GM12878 (cell line): Measurements from ENCODE around the gene BCR. TPM values are rescaled to one million over a fixed set of nuclear protein-coding genes. Genes with fewer than 3 reads are reported as not detected.
A peak's percentile ranks its signal among the peaks of the same experiment; 100 is the strongest.

Source experiments
- ATAC-seq: fragments of 200-7000 bp; cut with Tn5 transposase; 3 replicates; pipeline ENCODE4 v1.9.1; 2020; ENCODE audit warnings: mild to moderate bottlenecking, moderate library complexity
- BruUV-seq: library from RNA; stranded (reverse); fragments of 400-500 nt; replicated peaks from 2 replicates; lab custom pipeline; 2021; lab: Mats Ljungman, UMichigan
- CTCF ChIA-PET: fragments of 300-600 bp; sonication (Branson Sonifier 250); formaldehyde crosslinking; extraction: SDS; loops from one replicate; lab custom pipeline; 2021; ENCODE audit warnings: inconsistent platforms; lab: Yijun Ruan, JAX
- POLR2A ChIA-PET: fragments of 350-600 bp; formaldehyde crosslinking; extraction: SDS; loops from one replicate; lab custom pipeline; 2021; ENCODE audit warnings: inconsistent platforms; lab: Charles Lee
- RAD21 ChIA-PET: fragments of 300-600 bp; sonication (Branson Sonifier 250); formaldehyde crosslinking; loops from one replicate; lab custom pipeline; 2023; ENCODE audit warnings: antibody characterized with exemption; ENCODE audit not compliant: unreplicated experiment; lab: Charles Lee
- SMC1A ChIA-PET: fragments of 300-600 bp; sonication (Branson Sonifier 250); formaldehyde crosslinking; loops from one replicate; lab custom pipeline; 2023; ENCODE audit not compliant: unreplicated experiment, uncharacterized antibody; lab: Charles Lee
- DNase-seq: peaks from one replicate; pipeline ENCODE4 v3.0.0-alpha.2; 2011; ENCODE audit warnings: low read depth, low spot score
- FAIRE-seq: peaks from 3 replicates; lab custom pipeline; 2011; peaks lifted over from hg19 to GRCh38; lab: Jason Lieb, UNC
- H2AFZ ChIP-seq: 2 replicates; pipeline ENCODE4 v1.6.0; 2011; ENCODE audit warnings: low read depth, low read length, control low read depth; ENCODE audit not compliant: control insufficient read depth
- H3K27ac ChIP-seq: 2 replicates; pipeline ENCODE4 v1.5.1; 2011; ENCODE audit warnings: control low read depth; ENCODE audit not compliant: control insufficient read depth, insufficient read depth
- H3K27me3 ChIP-seq, 2 experiments: replicated peaks in 1 of 2; 2 replicates each; pipeline versions ENCODE4 v1.6.0 to v1.6.1; 2011; ENCODE audit warnings: low read length in 1 of 2; ENCODE audit not compliant: control insufficient read depth in 2 of 2, insufficient read depth in 2 of 2
- H3K36me3 ChIP-seq, 2 experiments: 2 replicates each; pipeline ENCODE4 v1.5.1; 2011; ENCODE audit warnings: low read length in 1 of 2; ENCODE audit not compliant: control insufficient read depth in 2 of 2, insufficient read depth in 2 of 2
- H3K4me1 ChIP-seq: 2 replicates; pipeline ENCODE4 v1.6.1; 2011; ENCODE audit warnings: mild to moderate bottlenecking, low read length, moderate library complexity, mixed read lengths; ENCODE audit not compliant: control insufficient read depth, insufficient read depth
- H3K4me2 ChIP-seq: 2 replicates; pipeline ENCODE4 v1.6.0; 2011; ENCODE audit warnings: control low read depth; ENCODE audit not compliant: control insufficient read depth, insufficient read depth
- H3K4me3 ChIP-seq: fragments of 200-600 bp; sonication (generic); 2 replicates; pipeline ENCODE4 v1.5.1; 2016
- H3K79me2 ChIP-seq: 2 replicates; pipeline ENCODE4 v1.6.0; 2011; ENCODE audit warnings: low read length; ENCODE audit not compliant: control insufficient read depth, insufficient read depth
- H3K9ac ChIP-seq: 2 replicates; pipeline ENCODE4 v1.8.0; 2011; ENCODE audit warnings: low read length, control low read depth, mixed read lengths; ENCODE audit not compliant: control insufficient read depth, insufficient read depth
- H3K9me3 ChIP-seq: replicated peaks from 3 replicates; pipeline ENCODE4 v1.5.1; 2011; ENCODE audit warnings: mild to moderate bottlenecking, low read length; ENCODE audit not compliant: control insufficient read depth, insufficient read depth
- H4K20me1 ChIP-seq: 2 replicates; pipeline ENCODE4 v1.6.0; 2011; ENCODE audit not compliant: control insufficient read depth, insufficient read depth
- HDAC2 ChIP-seq: fragments of 200-600 bp; sonication (generic); IDR thresholded peaks from 2 replicates; pipeline ENCODE4 v1.6.1; 2017
- MTA3 ChIP-seq: IDR thresholded peaks from 2 replicates; pipeline ENCODE4 v1.6.1; 2012; ENCODE audit warnings: low read length, inconsistent platforms, borderline replicate concordance
- NR2C2 ChIP-seq: IDR thresholded peaks from 2 replicates; pipeline ENCODE4 v1.6.1; 2011; ENCODE audit warnings: borderline replicate concordance, low read depth; ENCODE audit not compliant: control insufficient read depth, insufficient read length
- POLR2A ChIP-seq: IDR thresholded peaks from 2 replicates; pipeline ENCODE4 v1.6.1; 2011; ENCODE audit warnings: low read depth, mild to moderate bottlenecking, low read length
- RELB ChIP-seq: fragments of 450-650 bp; IDR thresholded peaks from 2 replicates; pipeline ENCODE4 v1.6.1; 2017; ENCODE audit warnings: low read depth, mild to moderate bottlenecking, moderate library complexity
- SKIL ChIP-seq: fragments of 450-650 bp; IDR thresholded peaks from 2 replicates; pipeline ENCODE4 v1.6.1; 2017; ENCODE audit warnings: mild to moderate bottlenecking, low read depth, inconsistent platforms; ENCODE audit not compliant: poor library complexity, severe bottlenecking
- TCF7 ChIP-seq: IDR thresholded peaks from 2 replicates; pipeline ENCODE4 v1.6.1; 2014; ENCODE audit warnings: antibody characterized with exemption, borderline replicate concordance
- WGBS: methylation state at CpG from one replicate; pipeline ENCODE4 v1.1.6; 2016; ENCODE audit warnings: low lambda C conversion rate; ENCODE audit not compliant: insufficient replicate concordance, insufficient coverage; ENCODE audit errors: missing lambda C conversion rate; 5-methylcytosine and 5-hydroxymethylcytosine counted together
- in situ Hi-C: fragments of 300-500 bp; cut with MboI; formaldehyde crosslinking; loops from 9 replicates; pipeline ENCODE4 v1.14.3; 2018; ENCODE audit warnings: mixed read lengths
- intact Hi-C: fragments of 100-400 bp; cut with micrococcal nuclease; formaldehyde crosslinking; loops from one replicate; pipeline ENCODE4 v1.14.2; 2022; ENCODE audit not compliant: unreplicated experiment
- polyA plus RNA-seq, 11 experiments: library from polyadenylated mRNA; depleted of rRNA in 4 of 11; unstranded in 6 of 11; stranded (reverse) in 5 of 11; fragments of >200 nt; fragmentation: Nextera tagmentation in 4 of 11; fragmentation: Illumina TruSeq in 1 of 11; extraction: Ambion mirVana in 4 of 11; extraction: Trizol in 1 of 11; gene quantifications; 1 replicate in 1 of 11; 2 replicates in 10 of 11; pipeline versions ENCODE4 v1.2.1 to v1.2.3, GENCODE V29; 2011 to 2016; ENCODE audit warnings: inconsistent platforms in 2 of 11, missing spikeins in 2 of 11, low read depth in 1 of 11
- total RNA-seq, 4 experiments: library from RNA; depleted of rRNA in 3 of 4; stranded (reverse); fragments of >200 nt in 3 of 4; fragmentation: Illumina TruSeq in 1 of 4; extraction: Trizol in 1 of 4; gene quantifications; 2 replicates each; pipeline versions ENCODE4 v1.2.1 to v1.2.3, GENCODE V29; 2013 to 2021

BCR gene
- total and polyA plus RNA-seq, 10 of the 15 experiments (the other 5 are each of a cell fraction or from before 2014, with no cell fraction given) = 1.7 to 64.7 (median 18.4) TPM

- H3K79me2 ChIP-seq = no peaks in the 10 kb centered on the region
- TF ChIP-seq RELB (no peak), HDAC2 (no peak), NR2C2 (no peak), TCF7 (no peak), MTA3 (no peak), SKIL (no peak), POLR2A (no peak)
- H3K36me3 ChIP-seq = no peaks in the 10 kb centered on the region
- no peaks in the 10 kb centered on the region for H3K9me3 ChIP-seq
- ChIA-PET RAD21 (interaction anchor here (1.1 to 2.0 kb wide), 4 partner anchors 9 to 135 kb away, joined by 4 to 6 read pairs (median 5); no protein-coding TSS in a partner anchor), CTCF (interaction anchor here (0.6 to 2.0 kb wide), 5 partner anchors 11 to 187 kb away, joined by 3 to 10 read pairs (median 4); partner anchors contain the start of gene BCR), POLR2A (interaction anchor here (0.6 to 3.2 kb wide), 3 partner anchors 10 to 237 kb away, joined by 3 to 9 read pairs (median 5); no protein-coding TSS in a partner anchor), SMC1A (interaction anchor here (0.6 to 1.4 kb wide), 5 partner anchors 11 to 140 kb away, joined by 3 to 5 read pairs (median 3); no protein-coding TSS in a partner anchor)
- H3K27ac ChIP-seq = no peak overlapping the region
- FAIRE-seq (peak; percentile 31), ATAC-seq (no peak), DNase-seq (no peak)
- no peak overlapping the region for H2AFZ ChIP-seq
- peaks cover 26% of the 10 kb centered on the region for H3K4me1 ChIP-seq
- WGBS = 81% methylated on average over 8 of the region's 8 CpGs
- intact Hi-C loops = loop anchor here (10.0 kb wide), 1 partner anchor 292 kb away; no protein-coding TSS in a partner anchor
- in situ Hi-C loops = no loop called here
- BruUV-seq = no TSS peak
- H3K9ac ChIP-seq = no peak overlapping the region
- H3K4me3 ChIP-seq = no peak overlapping the region
- H3K4me2 ChIP-seq = no peak overlapping the region
- no peaks in the 10 kb centered on the region for H4K20me1 ChIP-seq
- H3K27me3 ChIP-seq = no peaks in the 10 kb centered on the region
Measured at GRCh38 chr22:23146478-23147205, 33.7 kb upstream of the BCR start.
